Subcutaneous adipose tissue (tissue), 4 donors: ENCODE results near the gene KAZN. TPM values are rescaled to one million over a fixed set of nuclear protein-coding genes. Genes with fewer than 3 reads are reported as not detected.

ENCODE experiments used
- total RNA-seq, 4 donors: library from RNA; depleted of rRNA; stranded (reverse); fragments of >200 nt; gene quantifications; one replicate each; pipeline ENCODE4 v1.1.0, GENCODE V29; 2016
- TF ChIP-seq, protein P1 (sequence below): fragments of 450-650 bp; IDR thresholded peaks from one replicate; pipeline ENCODE4 v1.5.1; 2016; ENCODE audit warnings: low read depth, mild to moderate bottlenecking, control low read depth, antibody characterized with exemption, moderate library complexity

KAZN gene
- total RNA-seq, 4 donors from 2014 or later: 7.5 to 22.2 (median 10.4) TPM

DNA sequence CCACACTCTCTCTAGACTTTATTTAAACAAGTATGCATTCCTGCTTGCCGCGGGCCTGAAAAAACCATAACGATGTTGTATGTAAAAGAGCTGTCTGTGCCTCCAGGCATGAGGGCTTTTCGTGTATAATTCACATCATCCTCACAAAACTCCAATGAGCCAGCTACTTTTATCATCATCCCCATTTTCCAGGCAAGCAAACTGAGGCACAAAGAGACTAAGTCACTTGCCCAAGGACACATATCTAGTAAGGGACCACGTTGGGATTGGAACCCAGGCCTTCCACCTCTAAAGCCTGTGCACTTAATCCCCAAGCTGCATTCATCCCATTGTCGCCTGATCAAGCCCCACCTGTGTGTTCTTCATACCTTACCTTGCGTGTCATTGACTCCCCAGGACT, 226.9 kb downstream of the KAZN start:
- TF ChIP-seq, protein P1, sequence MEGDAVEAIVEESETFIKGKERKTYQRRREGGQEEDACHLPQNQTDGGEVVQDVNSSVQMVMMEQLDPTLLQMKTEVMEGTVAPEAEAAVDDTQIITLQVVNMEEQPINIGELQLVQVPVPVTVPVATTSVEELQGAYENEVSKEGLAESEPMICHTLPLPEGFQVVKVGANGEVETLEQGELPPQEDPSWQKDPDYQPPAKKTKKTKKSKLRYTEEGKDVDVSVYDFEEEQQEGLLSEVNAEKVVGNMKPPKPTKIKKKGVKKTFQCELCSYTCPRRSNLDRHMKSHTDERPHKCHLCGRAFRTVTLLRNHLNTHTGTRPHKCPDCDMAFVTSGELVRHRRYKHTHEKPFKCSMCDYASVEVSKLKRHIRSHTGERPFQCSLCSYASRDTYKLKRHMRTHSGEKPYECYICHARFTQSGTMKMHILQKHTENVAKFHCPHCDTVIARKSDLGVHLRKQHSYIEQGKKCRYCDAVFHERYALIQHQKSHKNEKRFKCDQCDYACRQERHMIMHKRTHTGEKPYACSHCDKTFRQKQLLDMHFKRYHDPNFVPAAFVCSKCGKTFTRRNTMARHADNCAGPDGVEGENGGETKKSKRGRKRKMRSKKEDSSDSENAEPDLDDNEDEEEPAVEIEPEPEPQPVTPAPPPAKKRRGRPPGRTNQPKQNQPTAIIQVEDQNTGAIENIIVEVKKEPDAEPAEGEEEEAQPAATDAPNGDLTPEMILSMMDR: no peak

DNA sequence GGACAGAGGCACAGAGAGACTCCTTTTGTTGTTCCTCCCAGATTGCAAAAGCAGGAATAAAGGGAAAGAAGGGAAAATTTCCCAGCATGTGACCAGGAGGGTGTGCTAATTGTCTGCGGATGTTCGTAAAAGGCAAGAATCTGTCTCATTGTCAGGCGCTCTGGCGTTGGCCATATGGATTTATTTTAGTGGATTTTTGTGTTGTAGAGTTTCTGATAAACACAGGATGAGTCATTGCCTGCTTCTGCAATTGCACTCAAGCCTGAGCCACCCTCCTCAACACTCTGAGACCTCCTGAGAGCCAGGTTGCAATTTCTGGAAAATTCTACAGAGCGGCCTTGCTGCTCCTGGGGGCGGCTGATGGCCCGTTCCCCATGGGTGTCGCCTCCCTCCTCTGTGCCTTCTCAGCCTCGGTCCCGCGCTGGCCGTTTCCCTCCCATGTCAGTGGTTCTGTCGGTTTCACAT, 227.7 kb downstream of the KAZN start:
- TF ChIP-seq, protein P1: no peak

DNA sequence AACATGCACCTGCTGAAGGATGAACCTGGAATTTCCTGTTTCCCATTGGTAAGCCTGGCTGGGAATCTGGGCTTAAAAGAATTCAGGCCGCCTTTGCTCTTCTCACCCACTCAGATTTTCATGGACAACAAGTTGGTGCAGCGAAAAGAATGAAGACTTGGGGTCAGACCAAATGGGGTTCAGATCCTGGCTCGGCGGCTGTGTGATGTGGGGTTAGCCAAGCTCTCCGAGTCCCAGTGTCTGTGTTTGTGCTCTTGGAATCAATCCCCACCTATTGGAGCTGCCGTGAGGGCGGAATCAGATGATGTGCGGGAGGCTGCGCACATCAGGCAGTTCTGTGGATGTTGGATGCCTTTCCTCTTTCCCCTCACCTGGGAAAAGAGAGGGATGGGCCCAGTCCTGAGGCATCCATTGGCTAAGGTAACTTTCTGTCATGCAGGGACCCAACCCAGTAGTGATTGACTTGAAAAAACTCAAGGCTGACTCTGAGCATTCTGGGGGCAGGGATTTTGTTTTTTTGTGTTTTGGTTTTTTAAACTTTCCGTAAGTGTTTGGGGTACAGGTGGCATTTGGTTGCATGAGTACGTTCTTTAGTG, 228.3 kb downstream of the KAZN start:
- TF ChIP-seq, protein P1: no peak

DNA sequence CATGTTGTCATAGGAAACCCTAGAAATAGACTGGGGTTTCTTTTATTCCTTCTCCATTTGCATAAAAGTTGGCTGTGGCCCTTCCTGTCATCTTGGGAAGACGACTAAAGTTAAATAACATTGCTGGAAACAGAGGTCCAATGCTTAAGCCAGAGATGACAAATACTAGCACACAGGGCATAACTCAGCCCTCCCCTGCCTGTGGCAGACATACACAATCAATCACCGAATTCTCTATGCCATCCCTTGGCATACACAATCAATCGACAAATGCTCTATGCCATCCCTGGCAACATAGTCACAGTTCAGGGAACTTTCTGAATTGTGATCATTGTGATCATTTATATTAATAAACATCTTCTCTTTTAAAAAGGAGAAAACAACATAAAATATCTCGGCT, 229.4 kb downstream of the KAZN start:
- TF ChIP-seq, protein P1: no peak

DNA sequence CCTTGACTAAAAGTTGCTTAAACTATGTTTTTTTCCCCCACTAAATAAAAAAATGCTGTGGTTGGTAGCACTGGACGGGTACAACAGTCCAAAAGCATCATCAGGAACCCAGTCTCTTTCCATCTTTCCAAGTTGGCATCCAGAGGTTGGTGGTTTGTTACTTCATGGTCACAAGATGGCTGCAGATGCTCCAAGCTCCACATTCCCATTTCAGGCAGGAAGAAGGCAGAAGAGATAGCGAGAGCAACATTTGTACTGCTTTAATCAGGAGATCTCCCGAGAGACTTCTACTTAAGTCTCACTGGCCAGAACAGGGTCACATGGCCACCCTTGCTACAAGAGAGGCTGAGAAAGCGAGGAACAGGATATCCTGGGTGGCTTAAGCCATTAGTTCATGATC, 230.2 kb downstream of the KAZN start:
- TF ChIP-seq, protein P1: no peak

DNA sequence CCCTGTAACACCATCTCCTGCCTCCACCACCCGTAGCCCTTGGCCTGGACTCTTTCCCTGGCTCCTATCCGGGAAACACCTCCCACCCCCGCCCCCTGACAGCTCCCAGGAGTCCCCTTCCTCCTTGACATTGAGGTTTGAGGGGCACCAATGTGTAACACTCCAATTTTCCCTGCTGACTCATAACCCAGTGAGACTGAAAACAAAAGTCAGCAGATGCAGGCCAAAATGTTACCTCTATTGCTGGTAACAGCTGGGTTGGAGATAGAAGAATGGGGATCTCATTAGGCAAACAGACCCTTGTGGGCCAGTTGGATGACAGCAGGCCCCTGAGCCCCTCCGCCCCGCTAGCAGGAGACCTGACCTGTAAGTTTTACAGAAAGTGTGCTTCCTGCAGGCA, 237.2 kb downstream of the KAZN start:
- TF ChIP-seq, protein P1: no peak

DNA sequence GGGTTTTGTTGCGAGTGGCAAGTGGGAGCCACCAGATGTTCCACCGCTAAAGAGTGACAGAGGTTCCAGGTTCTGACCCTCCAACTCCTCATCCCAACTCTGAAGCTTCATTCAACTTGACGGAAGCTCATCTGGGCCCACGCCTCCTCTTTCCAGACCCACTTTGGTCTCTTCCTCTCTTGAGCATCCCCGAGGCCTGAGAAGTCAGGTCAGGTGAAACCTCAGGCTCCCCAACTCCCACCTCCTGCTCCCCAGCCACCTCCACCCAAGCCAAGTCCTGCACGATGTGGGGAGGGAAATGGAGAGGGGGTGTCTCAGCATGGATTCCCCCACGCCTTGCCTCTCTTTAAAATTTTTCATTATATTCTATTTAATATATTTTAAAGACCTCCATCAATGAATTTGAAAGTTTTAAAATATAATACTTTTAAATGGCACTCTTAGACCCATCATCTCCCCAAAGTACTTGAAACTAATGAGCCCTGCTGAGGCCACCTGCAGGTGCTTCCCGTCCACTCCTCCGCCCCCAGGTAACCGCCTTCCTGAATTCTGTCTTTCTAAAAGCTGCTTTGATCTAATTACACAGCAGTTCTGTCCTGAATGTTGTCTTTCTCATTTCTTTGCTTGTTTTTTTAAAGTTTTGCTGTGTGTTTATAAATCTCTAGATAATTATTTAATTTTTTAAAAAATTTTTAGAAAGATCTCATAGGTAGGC, 238.1 kb downstream of the KAZN start:
- TF ChIP-seq, protein P1: no peak
